ENCODE measurements around the gene PHYKPL.
A peak's percentile ranks its signal among the peaks of the same experiment; 100 is the strongest.

The PHYKPL gene

DNA sequence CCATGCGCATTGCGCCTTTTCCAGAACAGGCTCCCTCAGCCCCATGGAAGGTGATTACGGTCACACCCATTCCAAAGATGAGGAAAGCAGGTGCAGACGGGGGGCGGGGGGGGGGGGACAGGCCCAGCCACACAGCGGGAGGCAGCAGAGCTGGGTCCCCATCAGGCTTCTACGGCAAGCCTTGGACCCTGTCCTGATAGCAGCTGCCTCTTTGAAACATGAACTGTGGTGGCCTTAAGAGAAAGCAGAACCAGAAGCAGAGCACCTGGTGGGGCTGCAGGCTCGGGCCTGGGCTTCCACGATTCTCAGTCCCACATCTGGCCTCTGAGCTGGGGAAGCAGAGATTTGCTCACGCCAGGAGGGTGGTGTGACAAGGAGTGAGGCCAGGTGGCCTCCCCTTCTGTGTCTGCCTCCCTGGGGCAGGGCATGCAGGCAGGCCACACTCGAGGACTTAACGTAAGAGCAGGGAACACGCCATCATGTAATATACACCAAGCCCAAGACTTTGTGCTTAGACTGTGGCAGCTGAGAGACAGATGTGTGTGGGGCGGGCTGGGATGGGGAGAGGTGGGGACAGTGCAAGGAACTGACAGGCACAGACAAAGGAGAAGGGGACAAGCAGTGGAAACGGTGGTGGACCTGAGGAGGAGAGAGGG is 14.2 kb upstream of the PHYKPL start:
- DNase-seq (ENCODE audit: low read depth in 2 of 2): no peak
- TF ChIP-seq, protein P1, sequence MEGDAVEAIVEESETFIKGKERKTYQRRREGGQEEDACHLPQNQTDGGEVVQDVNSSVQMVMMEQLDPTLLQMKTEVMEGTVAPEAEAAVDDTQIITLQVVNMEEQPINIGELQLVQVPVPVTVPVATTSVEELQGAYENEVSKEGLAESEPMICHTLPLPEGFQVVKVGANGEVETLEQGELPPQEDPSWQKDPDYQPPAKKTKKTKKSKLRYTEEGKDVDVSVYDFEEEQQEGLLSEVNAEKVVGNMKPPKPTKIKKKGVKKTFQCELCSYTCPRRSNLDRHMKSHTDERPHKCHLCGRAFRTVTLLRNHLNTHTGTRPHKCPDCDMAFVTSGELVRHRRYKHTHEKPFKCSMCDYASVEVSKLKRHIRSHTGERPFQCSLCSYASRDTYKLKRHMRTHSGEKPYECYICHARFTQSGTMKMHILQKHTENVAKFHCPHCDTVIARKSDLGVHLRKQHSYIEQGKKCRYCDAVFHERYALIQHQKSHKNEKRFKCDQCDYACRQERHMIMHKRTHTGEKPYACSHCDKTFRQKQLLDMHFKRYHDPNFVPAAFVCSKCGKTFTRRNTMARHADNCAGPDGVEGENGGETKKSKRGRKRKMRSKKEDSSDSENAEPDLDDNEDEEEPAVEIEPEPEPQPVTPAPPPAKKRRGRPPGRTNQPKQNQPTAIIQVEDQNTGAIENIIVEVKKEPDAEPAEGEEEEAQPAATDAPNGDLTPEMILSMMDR (IDR thresholded peaks at IDR 0.05; ENCODE audit: low read depth, low read length): no peak
- no peak overlapping the region for H3K4me3 ChIP-seq (replicated peaks in 1 of 2; ENCODE audit: low read depth in 2 of 2, low read length in 2 of 2)

DNA sequence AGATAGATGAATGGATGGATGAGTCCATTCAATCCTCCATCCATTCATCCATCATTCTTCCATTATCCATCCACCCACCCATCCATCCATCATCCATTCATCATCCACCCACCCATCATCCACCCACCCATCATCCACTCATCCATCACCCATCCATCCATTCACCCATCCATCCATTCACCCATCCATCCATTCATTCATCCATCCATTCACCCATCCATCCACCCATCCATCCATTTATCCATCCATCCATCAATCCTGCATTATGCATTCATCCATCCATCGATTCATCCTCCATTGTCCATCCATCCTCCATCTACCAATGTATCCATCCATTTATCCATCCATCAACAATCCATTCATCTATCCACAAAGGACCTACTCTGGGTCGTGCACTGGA is 12.8 kb upstream of the PHYKPL start:
- H3K4me3 ChIP-seq (replicated peaks in 1 of 2; ENCODE audit: low read depth in 2 of 2, low read length in 2 of 2): no peak overlapping the region
- DNase-seq (ENCODE audit: low read depth in 2 of 2): no peak
- TF ChIP-seq, protein P1 (IDR thresholded peaks at IDR 0.05; ENCODE audit: low read depth, low read length): no peak

- H3K4me3 ChIP-seq (replicated peaks in 1 of 2; ENCODE audit: low read depth in 2 of 2, low read length in 2 of 2): no peak overlapping the region
- peak; percentile 20 to 29 for DNase-seq (ENCODE audit: low read depth in 2 of 2)
- TF ChIP-seq, protein P1 (IDR thresholded peaks at IDR 0.05; ENCODE audit: low read depth, low read length): no peak
These were observed 12.0 kb upstream of the PHYKPL start for GRCh38 chr5:178244576-178244975.

DNA sequence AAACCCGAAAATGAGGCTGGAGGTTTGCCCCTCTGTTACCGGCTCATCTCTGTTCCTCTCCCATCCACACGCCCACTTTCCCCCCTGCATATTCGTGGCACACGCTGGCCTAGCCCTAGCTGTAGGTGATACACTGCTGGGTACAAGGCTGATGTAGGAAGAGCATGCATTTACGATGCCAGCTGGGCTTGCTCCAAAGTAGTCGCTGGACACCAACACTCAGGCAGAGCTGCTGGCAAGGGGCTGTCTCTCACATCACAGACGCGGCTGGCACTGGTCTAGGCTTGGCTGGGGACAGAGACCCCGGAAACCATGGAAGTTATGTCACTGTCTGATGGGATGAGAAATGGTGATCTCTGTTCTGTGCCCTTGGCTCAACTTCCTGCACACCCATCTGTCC is 9.8 kb upstream of the PHYKPL start:
- TF ChIP-seq, protein P1 (IDR thresholded peaks at IDR 0.05; ENCODE audit: low read depth, low read length): no peak
- no peak for DNase-seq (ENCODE audit: low read depth in 2 of 2)
- H3K4me3 ChIP-seq (replicated peaks in 1 of 2; ENCODE audit: low read depth in 2 of 2, low read length in 2 of 2): no peak overlapping the region

DNA sequence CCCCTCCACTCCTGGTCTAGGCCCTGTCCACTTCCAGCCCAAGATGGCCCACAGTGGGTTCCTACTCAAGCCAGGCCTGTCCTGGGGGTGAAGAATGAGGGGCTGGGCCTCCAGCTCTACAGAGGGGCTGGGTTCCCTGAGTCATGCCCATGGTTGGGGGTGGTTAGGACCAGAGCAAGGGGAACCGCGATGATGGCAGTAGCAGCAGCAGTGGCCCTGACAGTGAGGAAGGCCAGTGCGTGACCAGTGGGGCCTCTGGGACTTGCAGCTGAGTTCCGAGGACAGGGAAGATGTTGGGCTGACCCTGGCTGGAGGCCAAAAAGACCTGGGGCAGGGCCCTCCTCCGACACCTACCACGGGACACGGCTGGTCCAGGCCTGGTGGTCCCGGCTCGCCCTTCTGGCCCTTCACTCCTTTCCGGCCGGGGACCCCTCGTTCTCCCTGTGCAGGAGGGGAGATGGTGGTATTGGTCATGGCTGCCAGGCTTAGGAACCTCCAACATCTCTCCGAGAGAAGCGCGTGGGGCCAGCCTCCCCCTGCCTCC is 9.2 kb upstream of the PHYKPL start:
- TF ChIP-seq, protein P1 (IDR thresholded peaks at IDR 0.05; ENCODE audit: low read depth, low read length): no peak
- DNase-seq (ENCODE audit: low read depth in 2 of 2): no peak
- H3K4me3 ChIP-seq (replicated peaks in 1 of 2; ENCODE audit: low read depth in 2 of 2, low read length in 2 of 2): no peak overlapping the region

DNA sequence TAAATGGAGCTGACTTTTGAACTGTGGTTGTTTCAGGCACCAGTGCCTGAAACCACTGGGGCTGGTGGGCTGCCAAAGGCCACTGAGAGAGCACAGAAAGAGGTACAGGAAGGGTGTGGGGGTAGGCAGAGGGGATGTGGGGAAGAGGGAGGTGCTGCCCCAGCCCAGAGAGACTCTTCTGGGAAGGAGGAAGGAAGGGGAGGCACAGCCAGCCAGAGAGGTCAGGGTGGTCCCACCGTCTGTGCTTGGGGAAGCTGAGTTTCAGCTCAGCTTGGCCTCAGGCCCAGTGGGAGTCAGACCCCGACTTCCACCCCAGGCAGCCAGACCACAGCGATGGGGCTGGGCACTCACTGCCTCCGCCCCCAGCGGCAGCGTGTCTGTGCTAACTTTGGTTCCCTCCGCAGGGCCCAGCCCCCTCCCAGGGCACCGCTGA is 8.6 kb upstream of the PHYKPL start:
- H3K4me3 ChIP-seq (replicated peaks in 1 of 2; ENCODE audit: low read depth in 2 of 2, low read length in 2 of 2): no peak overlapping the region
- TF ChIP-seq, protein P1 (IDR thresholded peaks at IDR 0.05; ENCODE audit: low read depth, low read length): no peak
- DNase-seq (ENCODE audit: low read depth in 2 of 2): no peak
